C4-2B (cell line): ENCODE results near the gene ARL4C.

Experiments used
- CTCF ChIP-seq: fragments of 450-650 bp; conservative IDR thresholded peaks from 2 replicates; pipeline ENCODE4 v1.5.1; 2017; ENCODE audit warnings: mild to moderate bottlenecking
- ZFX ChIP-seq: fragments of 450-650 bp; IDR thresholded peaks from 2 replicates; pipeline ENCODE4 v1.6.1; 2017

DNA sequence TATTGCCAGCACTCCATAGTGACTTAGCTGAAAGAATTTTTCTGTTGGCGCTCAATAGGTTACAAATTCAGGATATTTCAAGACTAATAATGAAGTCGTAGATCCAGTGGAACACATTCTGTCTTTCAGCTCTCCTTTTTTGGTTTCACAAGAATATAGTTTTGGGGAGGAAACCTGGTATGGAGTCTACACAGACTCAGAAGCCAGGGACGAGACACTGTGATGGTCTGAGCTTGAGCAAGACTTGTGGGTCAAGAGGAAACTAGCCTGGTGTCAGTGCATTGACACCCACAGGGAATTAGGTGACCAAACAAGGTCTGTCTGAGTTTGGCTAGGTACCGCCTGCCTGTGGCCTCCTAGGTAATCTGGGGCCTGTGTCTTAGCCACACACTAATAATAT is 26.9 kb downstream of the ARL4C start:
- no peak for TF ChIP-seq CTCF
- no peak for TF ChIP-seq ZFX
